GM18498 (cell line): ENCODE data around the gene DMD.

Experiments
- ATAC-seq: cut with Tn5 transposase; IDR thresholded peaks from one replicate; pipeline ENCODE4 v1.9.1; 2021; ENCODE audit warnings: mild to moderate bottlenecking, moderate library complexity; ENCODE audit not compliant: unreplicated experiment

The DMD gene

GRCh38 chrX:31894152-31894551 is 1317.2 kb downstream of the DMD start:
- no peak for ATAC-seq

DNA sequence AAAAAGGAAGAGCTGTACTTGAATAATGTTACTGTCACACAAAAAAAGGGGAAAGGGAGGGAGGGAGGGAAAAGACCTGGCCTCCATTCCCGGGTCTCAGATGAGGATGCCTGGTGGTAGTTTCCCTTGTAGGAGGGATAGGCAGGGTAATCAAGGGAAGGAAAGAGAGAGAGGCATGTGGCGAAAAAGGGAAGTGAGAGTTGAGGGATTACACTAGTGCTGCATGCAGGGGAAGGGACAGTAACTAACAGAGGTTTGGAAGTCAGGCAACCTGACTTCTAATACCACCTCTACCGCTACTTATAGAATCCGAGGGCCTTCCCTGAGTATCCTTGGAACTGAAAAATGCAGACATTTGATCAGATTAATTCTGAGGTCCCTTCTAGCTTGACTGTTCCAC is 1317.8 kb downstream of the DMD start:
- no peak for ATAC-seq

- ATAC-seq: no peak
Measured at GRCh38 chrX:31889088-31889487, 1322.3 kb downstream of the DMD start.

DNA sequence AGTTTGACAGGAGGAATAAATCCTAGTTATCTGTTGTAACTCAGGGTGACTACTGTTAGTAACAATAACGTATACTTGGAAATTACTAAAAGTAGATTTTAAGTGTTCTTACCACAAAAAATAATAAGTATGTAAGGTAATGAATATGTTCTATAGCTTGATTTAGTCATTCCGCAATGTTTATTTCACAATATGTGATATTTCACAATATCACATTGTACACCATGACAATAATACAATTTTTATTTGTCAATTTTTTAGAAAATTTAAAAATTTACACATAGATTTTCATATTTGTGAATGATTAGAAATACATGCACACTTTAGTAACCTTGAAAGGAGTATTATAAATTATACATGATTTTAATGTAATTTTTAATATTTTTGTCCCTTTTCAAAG is 1326.8 kb downstream of the DMD start:
- no peak for ATAC-seq

DNA sequence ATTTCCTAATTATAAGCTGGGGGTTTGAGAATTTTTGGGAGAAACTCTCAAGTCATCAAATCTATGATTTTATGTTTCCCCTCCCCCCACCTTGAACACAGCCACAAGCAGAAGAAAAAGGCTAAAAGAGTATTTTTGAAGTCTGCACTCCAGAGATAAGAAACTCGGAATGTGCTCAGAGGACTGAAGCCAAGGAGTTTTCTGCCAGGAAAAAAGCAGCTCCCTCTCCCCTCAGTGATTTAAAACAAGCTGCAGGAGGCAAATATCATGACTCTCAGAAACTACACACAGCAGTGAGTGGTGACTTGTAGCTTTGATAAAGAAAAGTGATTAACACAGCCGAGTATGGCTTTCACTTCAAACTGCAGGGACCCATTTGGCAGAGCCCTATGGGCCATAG is 1339.3 kb downstream of the DMD start:
- ATAC-seq: no peak

DNA sequence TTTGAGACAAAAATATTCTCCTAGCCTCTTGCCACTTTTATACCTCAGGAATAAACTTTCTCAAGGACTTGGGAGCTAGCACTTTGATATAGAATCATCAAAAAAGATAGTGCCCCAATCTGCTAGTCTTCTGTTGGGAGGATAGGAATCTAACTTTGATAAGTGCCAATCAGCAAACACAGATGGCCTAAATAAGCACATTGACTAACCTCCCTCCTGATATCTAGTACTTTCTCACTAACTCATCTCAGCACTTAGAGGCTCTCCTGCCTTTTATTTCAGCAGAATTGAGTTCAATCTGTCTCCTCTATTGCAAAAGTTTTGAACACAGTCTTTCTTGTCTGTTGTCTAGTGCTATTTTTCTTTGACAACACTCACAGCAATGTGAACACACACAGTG is 1341.1 kb downstream of the DMD start:
- no peak for ATAC-seq

DNA sequence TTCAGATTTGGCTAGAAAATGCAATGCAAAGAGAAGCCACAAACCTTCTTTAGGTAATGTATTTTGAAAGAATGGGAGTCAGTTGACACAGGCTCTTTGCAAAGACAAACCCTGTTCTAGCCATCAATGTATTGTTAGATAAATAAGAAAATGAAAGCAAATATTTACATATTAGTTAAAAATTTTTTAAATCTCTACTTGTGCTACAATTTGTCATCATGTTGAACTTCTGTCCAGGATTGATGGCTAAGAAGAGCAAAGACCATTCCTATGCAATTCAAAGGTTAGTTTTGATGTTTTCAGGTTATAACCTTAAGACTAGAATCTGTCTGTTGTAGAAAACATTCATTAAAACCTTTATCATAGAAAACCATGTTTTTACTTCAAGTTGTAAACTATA is 1350.7 kb downstream of the DMD start:
- no peak for ATAC-seq

- ATAC-seq: no peak
Measured at GRCh38 chrX:31858915-31859314, 1352.4 kb downstream of the DMD start.

DNA sequence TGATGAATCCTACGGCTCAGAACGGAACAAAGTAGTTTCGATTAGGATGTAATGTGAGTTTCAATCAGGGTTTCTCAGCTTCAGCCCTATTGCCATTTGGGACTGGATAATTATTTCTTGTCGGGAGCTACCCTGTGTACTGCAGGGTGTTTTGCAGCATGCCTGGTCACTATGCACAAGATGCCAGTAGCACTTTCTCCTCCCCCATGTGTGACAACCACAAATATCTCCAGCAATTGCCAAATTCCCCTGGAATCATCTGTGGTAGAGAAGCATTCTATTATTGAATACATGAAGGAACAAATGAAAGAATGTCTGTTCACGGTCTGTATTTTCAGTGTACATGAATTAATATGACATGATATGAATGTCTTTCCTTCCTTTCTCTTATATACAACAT is 1356.6 kb downstream of the DMD start:
- ATAC-seq: no peak

DNA sequence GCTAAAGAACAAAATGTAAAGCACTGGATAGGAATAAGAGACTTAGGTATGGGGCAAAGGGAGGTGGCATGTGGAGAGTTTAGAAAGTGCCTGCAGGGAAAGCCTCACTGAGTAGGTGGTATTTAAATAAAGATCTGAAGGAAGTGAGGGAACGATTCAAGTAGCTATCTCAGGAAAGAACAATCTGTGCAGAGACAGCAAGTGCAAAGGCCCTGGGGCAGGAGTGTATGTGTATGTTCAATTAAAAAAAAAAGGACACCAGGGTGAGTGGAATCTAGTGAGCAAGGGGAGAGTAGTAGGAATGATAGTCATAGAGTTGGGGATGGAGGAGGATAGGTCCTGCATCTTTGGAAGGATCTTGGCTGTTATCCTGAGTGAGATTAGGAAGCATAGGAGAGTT is 1359.6 kb downstream of the DMD start:
- ATAC-seq: no peak

GRCh38 chrX:31847773-31848172 is 1363.6 kb downstream of the DMD start:
- no peak for ATAC-seq

DNA sequence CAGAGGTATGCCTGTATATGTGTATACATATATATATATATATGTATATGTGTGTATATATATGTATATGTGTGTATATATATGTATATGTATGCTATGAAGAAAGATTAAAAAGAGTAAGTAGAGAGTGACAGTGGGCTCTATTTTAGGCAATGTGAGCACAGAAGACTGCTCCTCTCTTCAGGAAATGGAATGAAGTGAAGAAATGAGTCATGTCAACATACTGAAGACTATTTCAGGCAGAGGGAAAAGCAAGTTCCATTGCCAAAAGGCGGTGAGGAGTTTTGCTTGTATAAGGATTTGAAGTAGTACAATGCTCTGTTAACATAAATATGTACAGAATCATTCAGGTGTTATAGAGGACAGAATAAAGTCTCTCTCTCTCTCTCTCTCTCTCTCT is 1366.3 kb downstream of the DMD start:
- no peak for ATAC-seq

DNA sequence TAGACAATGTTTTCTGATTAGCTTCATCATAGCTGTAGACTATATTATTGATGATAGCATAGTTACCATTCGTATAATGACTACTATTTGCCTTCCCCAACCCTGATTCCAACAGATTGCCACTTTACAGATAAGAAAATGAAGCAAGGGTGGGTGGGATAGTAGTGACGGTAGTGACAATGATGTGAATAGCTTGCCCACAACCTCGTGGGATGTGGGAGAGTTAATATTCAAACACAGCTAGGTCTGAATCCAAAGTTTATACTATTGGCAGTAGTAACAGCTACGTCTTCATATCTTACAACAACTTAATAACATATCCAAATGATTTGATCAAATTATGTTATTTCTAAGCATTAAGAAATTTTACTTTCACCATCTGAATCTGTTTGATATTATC is 1372.7 kb downstream of the DMD start:
- no peak for ATAC-seq

GRCh38 chrX:31837445-31838049 is 1373.8 kb downstream of the DMD start:
- no peak for ATAC-seq

DNA sequence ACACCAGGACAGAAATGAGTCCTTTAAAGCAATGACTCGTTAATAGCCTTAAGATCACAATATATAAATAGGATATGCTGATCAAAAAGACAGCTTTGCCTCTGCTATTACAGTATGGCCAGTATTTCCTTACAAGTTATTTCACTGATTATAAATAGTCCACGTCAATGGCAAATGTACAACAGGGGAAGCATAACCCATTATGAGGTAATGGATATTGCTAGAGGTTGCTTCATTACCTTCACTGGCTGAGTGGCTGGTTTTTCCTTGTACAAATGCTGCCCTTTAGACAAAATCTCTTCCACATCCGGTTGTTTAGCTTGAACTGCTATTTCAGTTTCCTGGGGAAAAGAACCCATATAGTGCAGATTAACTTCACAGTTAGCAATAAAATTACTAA is 1374.9 kb downstream of the DMD start:
- no peak for ATAC-seq

DNA sequence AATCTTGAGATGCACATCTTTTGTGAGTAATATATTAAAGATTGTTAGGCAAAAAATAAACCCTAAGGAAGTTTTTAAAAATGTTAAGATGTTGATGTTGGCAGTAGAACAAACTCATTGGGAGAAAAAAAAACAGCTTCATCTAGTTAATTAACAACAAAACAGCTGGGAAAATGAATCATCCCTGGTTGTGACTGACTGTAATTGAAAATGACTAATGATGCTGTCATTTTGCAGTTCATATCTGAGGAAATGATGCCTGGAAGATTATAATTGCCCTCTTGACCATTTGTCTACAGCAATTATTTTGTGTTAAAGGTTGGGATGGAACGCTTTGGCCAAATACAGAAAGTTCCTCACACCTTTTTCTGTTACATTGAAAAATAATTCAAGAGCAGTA is 1379.1 kb downstream of the DMD start:
- no peak for ATAC-seq

- no peak for ATAC-seq
Measured at GRCh38 chrX:31820430-31821210, 1390.7 kb downstream of the DMD start.

GRCh38 chrX:31819455-31819854 is 1391.9 kb downstream of the DMD start:
- ATAC-seq: no peak

DNA sequence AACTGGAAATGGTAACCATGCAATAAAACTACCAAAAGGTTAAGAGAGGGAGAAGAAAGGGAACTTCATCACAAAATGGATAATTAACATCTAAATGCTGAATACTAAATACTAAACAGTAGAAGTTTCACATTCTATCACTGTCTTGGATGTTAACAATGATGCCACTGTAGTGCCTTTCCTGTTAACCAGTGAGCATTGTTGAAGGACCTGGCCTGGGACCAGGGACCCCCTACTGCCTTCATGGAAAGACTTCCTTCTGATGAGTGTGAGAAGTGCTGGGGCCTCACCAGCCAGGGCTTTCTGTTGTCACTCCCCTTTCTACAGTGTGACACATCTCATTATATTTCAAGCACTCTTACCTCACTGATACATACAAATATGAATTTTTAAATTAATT is 1400.2 kb downstream of the DMD start:
- no peak for ATAC-seq

DNA sequence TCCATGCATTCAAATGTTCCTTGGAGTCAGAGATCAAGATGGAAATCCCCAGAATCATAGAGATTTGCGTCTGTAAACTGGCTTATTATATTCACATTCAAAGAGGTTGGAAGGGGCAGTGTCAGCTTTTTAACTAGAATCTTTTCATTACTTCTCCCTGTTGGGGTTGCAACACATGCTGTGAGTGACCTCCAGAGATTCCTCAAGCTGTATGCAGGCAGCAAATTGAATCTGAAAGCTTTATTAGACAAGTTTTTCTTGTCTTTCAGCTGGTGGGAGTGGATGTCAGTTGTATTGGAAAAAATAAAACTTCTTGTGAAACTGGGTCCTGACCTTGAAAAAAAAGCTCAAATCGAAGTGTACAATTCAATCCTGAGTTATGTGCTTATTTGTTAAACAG is 1403.0 kb downstream of the DMD start:
- ATAC-seq: no peak

- no peak for ATAC-seq
Measured at GRCh38 chrX:31807165-31807564, 1404.2 kb downstream of the DMD start.

- no peak for ATAC-seq
Measured at GRCh38 chrX:31805781-31806180, 1405.6 kb downstream of the DMD start.

GRCh38 chrX:31800219-31800618 is 1411.1 kb downstream of the DMD start:
- ATAC-seq: no peak
